ENCODE measurements around the gene TUBB2A.
"Not testable (repeated sequence)": the region's sequence is repeated elsewhere in the genome, so short reads cannot be mapped to it uniquely, and the experiment has no call there.

The TUBB2A gene

DNA sequence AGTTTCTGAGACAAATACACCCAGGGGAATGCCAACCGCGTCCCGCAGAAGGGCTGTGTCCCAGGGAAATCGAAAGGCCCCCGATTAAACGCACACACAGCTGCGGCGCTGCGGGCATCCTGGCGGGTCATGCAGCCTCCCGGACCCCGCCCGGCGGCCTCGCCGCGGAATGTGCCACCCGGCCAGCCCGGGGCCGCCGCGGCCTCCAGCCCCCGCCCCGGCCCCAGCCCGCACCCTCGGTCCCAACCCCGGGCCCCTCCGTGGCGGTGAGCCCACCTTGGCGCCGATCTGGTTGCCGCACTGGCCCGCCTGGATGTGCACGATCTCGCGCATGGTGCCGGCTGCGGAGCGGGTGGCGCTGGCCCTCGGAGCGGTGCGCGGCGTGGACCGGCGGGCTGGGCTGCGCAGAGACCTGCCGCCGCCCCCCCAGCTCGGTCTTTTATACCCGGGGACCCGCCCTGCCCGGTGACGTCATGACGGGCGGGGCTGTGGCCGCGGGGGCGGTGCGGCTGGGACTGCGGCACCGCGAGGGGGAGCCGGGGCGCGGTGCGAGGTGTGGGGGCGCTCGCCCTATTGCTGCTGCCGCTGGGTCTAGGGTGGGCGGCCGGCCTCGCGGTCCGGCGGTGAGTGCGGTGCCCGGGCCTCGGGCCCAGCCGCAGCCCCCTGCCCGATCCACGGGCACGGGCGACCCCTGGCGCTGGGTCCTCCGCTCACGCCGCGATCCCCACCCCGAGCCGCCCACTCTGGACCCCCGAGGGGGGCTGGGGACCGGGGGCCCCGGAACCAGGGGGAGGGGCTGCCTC, at the start of gene TUBB2A:
Gene TUBB2A, minus strand, starts transcription at position 414 of the 803 bp plus-strand sequence. Its CDS starts 81 bp downstream, at position 333.
- peak; percentile 72 to 81 (median 74) for DNase-seq (ENCODE audit: low read depth in 3 of 3)

DNA sequence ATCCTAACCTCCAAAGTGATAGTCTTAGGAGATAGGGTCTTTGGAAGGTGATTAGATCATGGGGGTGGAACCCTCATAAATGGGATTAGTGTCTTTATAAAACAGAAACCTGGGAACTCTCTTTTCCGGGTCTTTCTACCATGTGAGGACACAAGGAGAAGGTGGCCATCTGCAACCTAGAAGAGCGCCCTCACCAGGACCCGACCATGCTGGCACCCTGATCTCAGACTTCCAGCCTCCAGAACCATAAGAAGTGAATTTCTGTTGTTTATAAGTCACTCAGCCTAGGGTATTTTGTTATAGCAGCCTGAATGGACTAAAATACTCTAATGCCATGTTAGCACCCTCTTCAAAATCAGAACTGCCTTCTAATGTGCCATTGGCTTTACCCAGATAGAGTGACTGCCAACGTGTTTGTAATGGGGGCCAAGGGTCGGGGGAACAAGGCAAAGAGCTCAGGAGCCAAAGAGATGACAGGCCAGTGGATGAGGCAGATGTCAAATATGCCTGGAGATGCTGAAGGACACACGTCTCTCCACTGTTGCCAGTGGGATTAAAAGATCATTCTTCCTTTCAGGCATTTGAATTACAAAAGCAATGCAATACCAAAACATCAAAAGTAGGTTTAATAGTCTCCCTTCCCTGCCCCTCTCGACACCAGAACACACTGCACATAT, 49.1 kb upstream of the TUBB2A start:
- no peak for DNase-seq (ENCODE audit: low read depth in 3 of 3)

DNA sequence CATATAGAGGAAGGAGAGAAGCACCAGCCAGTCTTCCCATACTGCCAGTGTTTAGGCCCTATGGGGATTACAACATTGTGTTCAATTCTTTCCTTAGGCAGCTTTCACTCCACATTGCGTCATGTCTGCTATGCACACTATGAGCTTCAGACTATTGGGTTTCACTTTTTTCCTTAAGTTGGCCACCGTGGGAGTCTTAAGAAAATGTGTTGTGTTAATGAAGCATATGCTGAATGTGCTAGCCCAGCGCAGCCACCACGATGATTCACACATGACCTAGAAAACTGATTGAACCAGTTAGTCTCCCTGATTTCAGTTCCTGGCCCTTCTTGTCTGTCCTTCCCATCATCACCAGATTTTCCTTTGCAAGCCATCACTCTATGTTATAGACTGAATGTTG, 48.6 kb upstream of the TUBB2A start:
- DNase-seq (ENCODE audit: low read depth in 3 of 3) = no peak

DNA sequence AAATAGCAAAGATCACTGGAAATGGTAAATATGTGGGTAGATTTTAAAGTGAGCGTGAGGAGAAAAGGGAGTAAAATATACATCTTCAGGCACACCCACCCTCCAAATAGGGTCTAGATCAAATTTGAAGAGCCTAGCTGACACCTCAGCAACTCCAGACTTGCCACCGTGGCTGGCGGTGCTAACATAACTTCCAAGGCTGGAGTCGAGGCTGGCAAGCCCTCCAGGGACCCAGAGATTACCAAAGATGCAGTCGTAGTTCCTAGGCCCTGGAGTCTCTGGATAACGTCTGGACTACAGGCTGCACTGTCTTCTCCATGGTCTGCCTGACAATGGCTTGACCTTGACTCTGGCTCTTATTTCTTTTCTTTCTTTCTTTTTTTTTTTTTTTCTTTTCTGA, 47.6 kb upstream of the TUBB2A start:
- no peak for DNase-seq (ENCODE audit: low read depth in 3 of 3)

DNA sequence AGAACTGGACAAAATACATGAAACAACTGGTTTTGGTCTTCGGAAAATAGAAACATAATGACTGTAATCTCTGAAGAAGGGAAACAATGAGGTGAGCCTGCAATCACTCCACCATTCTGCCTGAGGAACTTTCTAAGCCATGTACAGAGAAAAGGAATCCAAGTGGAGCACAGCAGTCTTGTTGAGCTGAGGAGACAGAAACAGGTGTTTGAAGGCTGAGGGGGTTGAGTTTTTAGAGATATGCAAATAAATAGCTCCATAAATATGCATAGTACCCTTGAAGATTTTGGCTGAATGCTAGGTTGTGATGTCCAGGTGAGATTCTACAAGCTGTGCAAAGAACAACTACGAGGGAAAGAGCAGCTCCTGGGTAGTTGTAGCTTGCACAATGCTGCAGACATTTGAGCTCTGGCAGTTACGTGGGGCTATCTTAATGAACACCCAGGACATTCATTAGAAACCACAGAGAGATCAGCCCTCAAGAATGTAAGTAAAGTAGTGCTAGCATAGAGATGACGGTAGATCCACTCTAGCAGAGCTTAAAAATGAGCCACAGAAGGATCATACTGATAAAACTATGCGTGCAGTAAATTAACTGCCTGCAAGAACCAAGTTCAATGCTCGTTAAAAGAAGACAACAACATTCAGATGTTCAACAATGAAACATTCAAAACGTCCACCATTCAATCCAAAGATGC, 45.8 kb upstream of the TUBB2A start:
- DNase-seq (ENCODE audit: low read depth in 3 of 3) = no peak

DNA sequence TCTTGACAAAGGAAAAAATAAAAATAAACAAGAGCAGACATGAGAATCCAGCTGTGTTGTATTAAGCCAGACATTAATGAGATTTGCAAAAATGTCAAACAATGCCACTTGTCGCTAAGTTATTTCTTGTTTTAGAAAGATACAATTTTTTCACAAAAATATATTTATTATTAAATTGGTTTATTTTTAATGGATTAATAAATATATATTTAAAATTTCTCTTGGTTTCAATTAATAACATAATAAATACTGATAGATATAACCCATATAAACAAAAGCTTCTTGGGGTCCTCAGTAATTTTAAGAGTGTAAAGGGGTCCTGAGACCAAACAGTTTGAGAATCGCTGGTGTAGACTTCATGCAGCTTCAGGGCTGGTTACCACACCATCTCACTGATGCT, 44.0 kb upstream of the TUBB2A start:
- no peak for DNase-seq (ENCODE audit: low read depth in 3 of 3)

DNA sequence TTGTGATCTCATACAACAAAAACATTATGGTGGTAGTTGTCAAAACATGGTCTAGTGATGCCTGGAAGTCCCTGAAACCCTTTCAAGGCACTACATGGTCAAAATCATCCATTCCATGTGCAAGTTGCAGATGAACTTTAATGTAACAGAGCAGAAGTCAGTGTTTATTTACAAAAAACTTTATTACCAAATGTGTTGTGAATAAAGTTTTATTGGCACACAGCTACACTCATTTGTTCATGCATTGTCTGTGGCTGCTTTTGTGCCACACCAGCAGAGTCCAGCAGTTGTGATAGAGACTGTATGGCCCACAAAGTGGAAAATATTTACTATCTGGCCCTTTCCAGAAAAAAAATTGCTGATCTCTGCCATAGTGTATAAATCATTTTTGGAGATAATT, 43.3 kb upstream of the TUBB2A start:
- DNase-seq (ENCODE audit: low read depth in 3 of 3) = no peak

DNA sequence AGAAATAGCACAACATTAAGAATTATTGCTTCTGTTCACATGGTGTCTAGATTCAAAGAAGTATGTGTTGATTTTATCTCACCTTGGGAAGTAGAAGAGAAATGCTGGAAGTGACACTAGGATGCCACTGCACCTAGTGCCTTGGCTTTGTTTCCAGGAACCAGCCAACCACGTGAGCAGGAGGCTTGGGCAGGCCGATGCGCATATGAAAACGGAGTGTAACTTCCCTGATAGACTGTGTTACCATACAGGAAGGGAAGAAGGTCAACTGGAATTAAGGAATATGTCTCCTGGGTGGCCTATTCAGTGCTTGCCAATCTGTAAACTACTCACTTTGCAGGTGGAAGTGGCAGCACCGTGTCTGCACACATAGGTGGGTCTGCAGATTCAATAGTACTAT, 42.0 kb upstream of the TUBB2A start:
- DNase-seq (ENCODE audit: low read depth in 3 of 3) = no peak

DNA sequence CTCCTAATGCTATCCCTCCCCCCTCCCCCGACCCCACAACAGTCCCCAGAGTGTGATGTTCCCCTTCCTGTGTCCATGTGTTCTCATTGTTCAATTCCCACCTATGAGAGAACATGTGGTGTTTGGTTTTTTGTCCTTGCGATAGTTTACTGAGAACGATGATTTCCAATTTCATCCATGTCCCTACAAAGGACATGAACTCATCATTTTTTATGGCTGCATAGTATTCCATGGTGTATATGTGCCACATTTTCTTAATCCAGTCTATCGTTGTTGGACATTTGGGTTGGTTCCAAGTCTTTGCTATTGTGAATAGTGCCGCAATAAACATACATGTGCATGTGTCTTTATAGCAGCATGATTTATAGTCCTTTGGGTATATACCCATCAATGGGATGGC, 40.4 kb upstream of the TUBB2A start:
- DNase-seq (ENCODE audit: low read depth in 3 of 3) = not testable (repeated sequence)

DNA sequence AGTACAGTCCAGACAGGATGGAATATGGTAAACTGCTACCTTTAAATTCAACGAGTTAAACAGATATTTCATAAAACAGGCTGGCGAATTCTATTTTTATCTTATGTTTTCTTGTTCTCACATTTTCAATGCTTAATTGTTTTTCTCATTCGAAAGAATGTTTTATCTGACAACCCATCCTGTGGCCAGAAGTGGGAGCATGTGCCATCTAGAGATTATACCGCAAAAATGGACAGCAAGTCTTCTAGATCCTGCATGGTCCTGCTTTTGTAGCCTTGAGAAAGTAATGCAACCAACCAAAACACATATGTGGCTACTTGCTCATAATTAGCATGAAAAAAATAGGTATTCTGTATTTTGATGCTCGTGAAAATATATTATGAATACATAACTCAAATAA, 39.4 kb upstream of the TUBB2A start:
- no peak for DNase-seq (ENCODE audit: low read depth in 3 of 3)

DNA sequence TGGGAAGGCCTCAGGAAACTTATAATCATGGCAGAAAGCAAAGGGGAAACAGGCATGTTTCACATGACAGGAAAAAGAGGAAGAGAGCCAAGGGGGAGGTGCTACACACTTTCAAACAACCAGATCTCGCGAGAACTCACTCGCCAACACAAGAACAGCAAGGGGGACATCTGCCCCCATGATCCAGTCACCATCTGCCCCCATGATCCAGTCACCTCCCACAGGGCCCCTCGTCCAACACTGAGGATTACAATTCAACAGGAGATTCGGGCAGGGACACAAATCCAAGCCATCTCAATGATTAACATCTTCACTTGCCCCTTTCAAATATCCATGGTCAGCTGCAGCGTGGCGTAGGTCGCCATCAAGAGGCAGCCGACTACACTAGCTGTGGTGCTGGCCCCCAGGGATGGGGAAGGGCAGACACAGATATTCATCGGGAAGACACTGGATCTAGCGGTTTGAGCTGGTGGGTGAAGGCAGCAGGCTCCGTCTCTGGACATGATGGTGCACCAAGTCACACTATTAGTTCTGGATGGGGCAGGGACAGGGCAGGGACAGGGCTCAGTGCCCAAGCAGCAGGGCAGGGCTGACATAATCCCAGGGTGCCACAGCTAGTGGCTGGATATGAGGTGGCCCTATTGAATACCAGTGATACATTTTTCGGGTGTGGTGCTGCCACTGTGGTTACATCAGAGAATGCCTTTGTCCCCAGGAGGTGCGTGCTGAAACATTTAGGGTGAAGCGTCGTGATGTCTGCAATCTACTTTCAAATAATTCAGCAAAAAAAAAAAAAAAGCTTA, 38.6 kb upstream of the TUBB2A start:
- no peak for DNase-seq (ENCODE audit: low read depth in 3 of 3)

DNA sequence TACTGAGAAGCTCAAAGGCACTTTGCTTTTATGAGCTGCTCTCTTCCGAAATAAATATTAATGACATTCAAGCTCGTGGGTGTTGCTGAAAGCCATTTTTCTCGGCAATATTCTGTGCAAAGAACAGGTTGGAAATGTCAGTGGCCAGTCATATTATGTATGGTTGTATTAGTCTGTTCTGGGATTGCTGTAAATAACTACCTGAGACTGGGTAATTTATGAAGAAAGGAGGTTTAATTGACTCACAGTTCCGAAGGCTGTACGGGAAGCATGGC, 38.0 kb upstream of the TUBB2A start:
- no peak for DNase-seq (ENCODE audit: low read depth in 3 of 3)

DNA sequence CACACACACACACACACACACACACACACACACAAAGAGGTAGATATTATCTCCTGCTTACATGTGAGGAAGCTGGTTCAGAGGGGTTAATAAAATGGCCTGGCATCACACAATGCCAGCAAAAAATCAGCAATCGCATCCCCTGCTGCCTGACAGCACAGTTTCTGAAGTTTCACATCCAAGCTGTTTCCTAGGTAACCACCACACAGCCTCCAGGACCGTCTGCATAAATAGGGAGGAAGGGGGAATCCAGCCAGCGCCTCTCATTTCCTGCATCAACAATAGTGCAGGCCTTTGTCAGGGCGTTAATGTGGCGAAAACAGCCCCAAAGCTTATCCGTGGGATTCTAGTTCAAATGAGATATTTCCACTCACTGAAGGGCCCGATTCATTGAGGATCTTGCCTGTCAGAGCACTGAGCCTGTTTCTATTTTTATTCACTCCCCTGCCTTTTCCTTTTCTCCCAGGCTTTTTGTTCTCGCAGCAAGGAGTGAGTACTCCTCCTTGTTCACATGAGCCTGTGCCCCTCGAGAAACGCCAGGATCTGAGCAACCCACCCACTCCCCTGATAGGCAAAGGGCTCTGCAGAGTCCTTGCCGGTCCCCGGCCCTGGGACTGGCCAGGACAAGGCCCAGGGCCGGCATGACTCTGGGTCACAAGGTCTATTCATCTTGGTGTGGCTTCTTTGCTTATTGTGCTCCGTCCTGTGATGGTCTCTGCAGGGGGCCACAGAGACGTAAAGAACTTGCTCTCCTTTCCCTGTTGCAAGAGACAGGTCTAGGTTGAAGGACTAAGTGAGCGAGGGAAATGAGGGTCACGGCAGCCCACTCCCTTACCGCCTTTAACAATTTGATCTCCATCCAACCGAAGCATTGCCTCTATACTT, 37.4 kb upstream of the TUBB2A start:
- peak in 1 of 3 experiments; percentile 7 for DNase-seq (ENCODE audit: low read depth in 3 of 3)

DNA sequence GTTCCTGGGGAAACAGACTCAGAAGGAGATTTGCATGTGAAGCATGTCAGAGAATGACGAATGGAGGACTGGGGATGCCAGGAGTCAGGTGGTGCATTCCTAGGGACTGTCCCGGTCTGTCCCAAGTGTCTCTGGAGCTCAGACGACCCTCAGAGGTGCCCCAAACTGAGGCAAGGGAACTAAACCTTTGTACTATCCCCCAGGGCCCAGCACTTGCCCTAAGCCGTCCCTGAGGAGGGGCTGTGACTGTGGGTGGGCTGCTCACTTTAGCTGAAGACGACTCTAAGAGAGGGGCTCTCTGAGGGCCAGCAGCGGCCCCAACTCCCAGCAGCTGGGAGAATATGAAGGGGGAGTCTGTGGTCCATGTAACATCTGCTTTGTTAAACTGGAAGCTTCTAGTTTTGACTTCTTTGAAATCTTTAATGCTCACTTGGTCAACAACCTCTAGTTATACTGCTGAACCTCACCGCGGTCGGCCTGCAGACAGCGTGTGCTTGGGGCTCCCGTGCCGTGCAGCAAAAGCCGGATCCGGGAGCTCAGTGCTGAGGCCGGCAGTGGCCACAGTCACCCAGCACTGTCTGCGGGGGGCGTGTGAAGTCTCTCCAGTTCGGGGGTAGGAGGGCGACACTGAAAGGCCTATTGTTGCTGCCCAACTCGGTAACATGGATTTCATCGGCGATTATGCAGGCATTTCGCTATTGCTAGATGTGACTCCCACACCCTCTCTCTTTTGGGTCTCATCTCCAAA, 35.9 kb upstream of the TUBB2A start:
- no peak for DNase-seq (ENCODE audit: low read depth in 3 of 3)

DNA sequence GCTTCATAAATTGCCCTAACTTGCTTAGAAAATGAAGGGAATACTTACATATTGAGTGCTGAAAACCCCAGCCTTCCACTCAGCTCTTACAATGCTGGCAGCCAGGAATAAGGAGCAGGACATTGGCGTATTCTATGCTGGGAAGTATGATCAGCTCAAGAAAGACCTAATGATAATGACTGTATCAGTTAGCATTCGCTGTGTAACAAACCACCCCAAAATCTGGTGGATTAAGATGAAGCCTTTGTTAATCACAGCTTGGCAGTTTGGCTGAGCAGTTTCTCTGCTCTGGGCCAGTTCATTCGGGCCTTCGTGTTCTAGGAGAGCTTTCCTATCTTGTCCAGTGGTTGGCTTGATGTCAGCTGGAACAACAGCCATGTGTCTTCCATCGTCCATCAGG, 33.4 kb upstream of the TUBB2A start:
- no peak for DNase-seq (ENCODE audit: low read depth in 3 of 3)

DNA sequence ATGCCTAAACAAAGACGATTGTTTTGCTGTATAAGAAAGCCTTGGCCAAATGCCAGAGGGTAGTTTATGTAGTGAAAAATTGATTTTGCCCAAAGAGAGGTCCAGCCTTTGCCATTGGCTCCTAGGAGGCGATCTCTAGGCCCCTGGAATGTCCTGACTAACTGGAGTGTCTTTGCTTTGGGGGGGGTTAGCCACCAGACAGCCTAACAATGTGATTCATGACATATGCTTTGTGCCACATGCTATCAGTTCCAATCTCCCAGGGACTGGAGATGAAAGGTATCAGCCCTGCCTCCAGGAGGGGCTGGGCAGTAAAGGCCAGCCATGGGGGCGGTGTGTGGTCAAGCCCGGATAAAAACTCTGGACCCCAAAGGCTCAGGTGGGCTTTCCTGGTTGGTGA, 32.7 kb upstream of the TUBB2A start:
- DNase-seq (ENCODE audit: low read depth in 3 of 3) = no peak

DNA sequence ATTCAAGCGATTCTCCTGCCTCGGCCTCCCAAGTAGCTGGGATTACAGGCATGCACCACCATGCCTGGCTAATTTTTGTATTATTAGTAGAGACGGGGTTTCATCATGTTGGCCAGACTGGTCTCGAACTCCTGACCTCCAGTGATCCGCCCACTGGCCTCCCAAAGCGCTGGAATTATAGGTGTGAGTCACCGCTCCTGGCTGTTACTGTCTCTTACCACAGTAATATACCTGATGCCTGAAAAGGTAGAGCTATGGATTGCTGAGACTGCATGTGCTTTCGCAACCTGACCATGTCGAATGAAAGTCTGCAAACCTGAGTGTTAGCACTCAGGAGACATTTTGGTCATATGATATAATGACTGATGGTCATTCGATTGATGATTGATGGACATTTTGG, 31.8 kb upstream of the TUBB2A start:
- DNase-seq (ENCODE audit: low read depth in 3 of 3) = not testable (repeated sequence)

DNA sequence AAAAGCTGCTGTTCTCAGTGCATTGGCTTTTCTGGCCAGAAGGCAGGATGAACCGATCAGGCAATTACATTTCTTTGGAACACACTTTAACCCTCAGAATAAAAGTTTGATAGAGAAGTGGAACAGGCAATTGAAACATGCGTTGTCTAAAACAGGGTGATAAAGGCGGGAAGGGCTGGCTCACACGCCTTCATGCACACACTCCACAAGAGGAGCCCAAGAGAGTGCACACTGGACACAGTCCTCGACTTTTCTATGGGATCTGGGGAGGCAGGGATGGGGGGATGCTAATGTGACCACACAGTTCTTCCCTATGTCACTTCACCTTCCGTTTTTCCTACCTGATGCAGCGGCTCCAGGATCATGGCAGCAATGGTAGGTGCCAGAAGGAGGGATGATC, 30.9 kb upstream of the TUBB2A start:
- DNase-seq (ENCODE audit: low read depth in 3 of 3) = no peak

DNA sequence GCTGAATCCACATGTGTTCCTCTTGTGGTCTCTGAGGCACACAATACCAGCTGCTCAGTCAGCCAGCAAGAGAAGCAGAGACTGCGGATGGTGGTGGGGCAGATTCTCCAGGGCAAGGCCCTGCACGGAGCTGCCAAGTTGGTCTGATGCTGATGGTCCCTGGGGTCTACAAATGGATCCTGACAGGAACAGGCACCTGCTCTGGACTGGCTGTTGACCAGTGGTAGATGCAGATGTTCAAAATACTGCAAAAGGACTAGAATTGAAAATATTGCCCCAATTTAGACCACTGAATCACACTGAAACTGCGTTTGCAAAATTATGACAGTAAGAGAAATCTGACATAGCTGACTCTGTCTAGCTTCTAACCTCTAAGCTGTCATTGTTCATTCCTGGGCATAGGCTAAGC, 29.6 kb upstream of the TUBB2A start:
- DNase-seq (ENCODE audit: low read depth in 3 of 3) = no peak

DNA sequence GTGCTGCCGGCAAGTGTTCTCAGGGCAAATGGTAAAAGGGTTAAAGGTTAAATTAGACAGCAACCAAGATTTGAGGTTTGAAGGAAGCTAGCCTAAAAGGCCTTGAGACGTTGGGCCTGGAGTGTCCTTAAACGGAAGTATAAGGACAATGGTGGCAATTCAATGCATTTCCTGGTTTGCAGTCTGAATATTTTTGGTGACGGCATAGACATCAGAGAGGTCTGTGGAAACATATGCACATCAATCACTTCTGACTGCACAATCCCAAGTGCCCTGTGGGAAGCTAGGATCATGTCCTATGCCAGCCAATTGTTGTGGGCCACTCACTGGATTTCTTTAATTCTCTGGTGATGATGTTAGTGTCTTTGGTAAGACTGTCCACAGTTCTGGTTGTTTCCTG, 25.7 kb upstream of the TUBB2A start:
- DNase-seq (ENCODE audit: low read depth in 3 of 3) = no peak

Data from stimulated activated CD4-positive, alpha-beta T cell treated with anti-CD3 and anti-CD28 coated beads, TNF-alpha, amount 100 ng/mL, for 24 hours (primary cell).